ENCODE data around the gene NUP188. TPM values are rescaled to one million over a fixed set of nuclear protein-coding genes. Genes with fewer than 3 reads are reported as not detected.
"Not testable (repeated sequence)": the region's sequence is repeated elsewhere in the genome, so short reads cannot be mapped to it uniquely, and the experiment has no call there.

The NUP188 gene
- total RNA-seq, 1 experiment from 2014 or later: 37.0 TPM

GRCh38 chr9:129028192-129028966 is 80.9 kb downstream of the NUP188 start, which contains the start of gene SH3GLB2:
Gene SH3GLB2, minus strand, starts transcription at chr9:129028331. Its CDS starts 177 bp downstream, at chr9:129028154.
- DNase-seq (ENCODE audit: low spot score): peak; percentile 80

DNA sequence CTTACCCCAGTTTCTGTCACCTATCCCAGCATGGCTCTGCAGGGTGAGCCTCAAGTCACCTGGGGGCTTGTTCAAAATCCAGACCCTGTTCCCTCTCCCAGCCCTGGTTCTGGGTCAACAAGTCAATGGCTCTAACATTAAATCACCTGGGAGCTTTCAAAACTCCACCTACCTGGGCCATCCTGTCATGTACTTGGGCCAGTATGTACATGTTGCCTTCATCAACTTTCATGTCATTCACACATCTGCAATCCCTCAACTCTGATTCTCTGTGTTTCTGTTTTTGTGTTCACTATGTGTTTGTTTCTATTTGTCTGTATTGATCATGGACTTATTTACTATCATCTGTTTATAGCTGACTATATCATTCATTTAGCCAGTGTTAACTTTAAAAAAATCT is 82.7 kb downstream of the NUP188 start:
- no peak for DNase-seq (ENCODE audit: low spot score)

GRCh38 chr9:129031514-129031913 is 84.0 kb downstream of the NUP188 start:
- DNase-seq (ENCODE audit: low spot score): no peak

DNA sequence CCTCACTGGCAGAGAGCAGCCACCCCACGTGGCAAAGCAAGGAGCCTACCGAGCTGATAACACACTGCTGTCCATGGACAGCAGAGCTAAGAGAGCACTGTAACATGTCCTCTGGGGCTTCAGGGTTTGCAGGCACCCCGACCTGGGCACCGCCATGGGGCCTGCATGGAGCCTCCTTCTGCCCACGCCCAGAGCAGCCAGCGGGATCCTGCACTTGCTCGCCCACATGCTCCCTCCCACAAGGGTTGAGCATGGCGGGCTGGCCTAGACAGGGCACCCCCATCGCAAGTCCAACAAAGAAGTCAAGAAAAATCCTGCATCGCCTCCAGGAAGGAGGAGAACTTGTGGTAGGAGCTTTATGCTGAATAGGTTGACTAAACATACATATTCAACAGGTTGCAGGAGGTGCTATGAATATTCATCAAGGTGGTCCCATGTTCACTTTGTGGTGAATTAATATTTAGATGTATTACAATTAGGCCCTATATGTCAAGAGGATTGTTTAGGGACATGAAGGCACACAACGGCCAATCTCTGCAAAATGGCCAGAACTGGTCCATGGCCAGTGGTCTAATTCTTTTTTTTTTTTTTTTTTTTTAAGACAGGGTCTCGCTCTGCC is 85.2 kb downstream of the NUP188 start:
- no peak for DNase-seq (ENCODE audit: low spot score)

GRCh38 chr9:129033216-129033615 is 85.7 kb downstream of the NUP188 start:
- no peak for DNase-seq (ENCODE audit: low spot score)

- DNase-seq (ENCODE audit: low spot score): not testable (repeated sequence)
Measured at GRCh38 chr9:129035838-129036237, 88.3 kb downstream of the NUP188 start.

GRCh38 chr9:129036241-129036922 is 88.9 kb downstream of the NUP188 start, which contains the start of gene MIGA2:
Gene MIGA2, plus strand, starts transcription at chr9:129036626. Its CDS starts 3,969 bp downstream, at chr9:129040595.
- peak; percentile 99 for DNase-seq (ENCODE audit: low spot score)

- no peak for DNase-seq (ENCODE audit: low spot score)
Measured at GRCh38 chr9:129036923-129037766, 89.6 kb downstream of the NUP188 start.

- DNase-seq (ENCODE audit: low spot score): no peak
Measured at GRCh38 chr9:129037767-129038098, 90.2 kb downstream of the NUP188 start.

GRCh38 chr9:129038109-129038852 is 90.8 kb downstream of the NUP188 start:
- DNase-seq (ENCODE audit: low spot score): no peak

GRCh38 chr9:129040113-129040643 is 92.7 kb downstream of the NUP188 start:
- DNase-seq (ENCODE audit: low spot score): no peak

- no peak for DNase-seq (ENCODE audit: low spot score)
Measured at GRCh38 chr9:129042016-129042415, 94.5 kb downstream of the NUP188 start.

DNA sequence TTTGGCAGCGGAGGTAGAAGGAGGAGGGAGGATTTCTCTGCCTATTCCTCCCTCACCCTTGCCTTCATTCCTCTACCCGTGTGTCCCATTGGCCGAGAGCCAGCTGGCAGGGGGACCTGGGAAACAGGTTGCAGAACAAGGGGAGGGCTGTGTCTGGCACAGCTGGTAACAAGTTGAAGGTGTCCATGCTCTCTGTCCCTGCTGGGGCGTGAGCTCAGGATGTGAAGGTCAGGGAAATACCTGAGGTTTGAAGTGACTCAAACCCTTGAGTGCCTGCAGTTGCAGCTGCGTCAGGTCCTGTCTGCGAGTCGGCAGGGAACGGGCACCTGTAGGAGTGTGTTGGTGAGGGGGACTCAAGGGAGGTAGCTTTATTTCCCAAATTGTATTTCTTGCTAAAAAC is 105.1 kb downstream of the NUP188 start:
- DNase-seq (ENCODE audit: low spot score): no peak

- no peak for DNase-seq (ENCODE audit: low spot score)
Measured at GRCh38 chr9:129053020-129053419, 105.5 kb downstream of the NUP188 start.

DNA sequence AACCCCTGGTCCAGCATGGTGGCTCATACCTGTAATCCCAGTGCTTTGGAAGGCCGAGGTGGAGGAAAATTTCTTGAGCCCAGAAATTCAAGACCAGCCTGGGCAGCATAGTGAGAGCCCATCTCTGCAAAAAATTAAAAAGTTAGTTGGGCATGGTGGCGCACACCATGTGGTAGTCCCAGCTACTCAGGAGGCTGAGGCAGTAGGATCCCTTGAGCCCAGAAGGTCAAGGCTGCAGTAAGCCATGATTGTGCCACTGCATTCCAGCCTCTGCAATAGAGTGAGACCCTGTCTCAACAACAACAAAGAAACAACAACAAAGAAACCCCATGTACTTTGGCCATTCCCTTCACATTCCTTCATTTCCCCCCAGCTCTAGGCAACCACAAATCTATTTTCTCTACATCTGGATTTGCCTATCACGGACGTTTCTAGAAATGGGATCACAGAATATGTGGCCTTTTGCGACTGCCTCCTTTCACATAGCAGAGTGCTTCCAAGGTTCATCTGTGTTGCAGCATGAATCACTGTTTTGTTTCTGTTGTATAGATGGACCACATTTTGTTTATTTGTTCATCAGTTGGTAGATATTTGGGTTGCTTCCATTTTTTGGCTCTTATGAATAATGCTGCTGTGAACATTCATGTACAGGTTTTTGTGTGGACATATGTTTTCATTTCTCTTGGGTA is 106.8 kb downstream of the NUP188 start:
- no peak for DNase-seq (ENCODE audit: low spot score)

Other genes starting within 250 kb of the NUP188 start
- gene PKN3, start 245.2 kb upstream of the NUP188 start, total RNA-seq (2014; rRNA removed; shearing (Covaris generic)): 1.9 and 2.8 TPM in 2 replicates
- gene ZDHHC12, start 223.6 kb upstream of the NUP188 start, total RNA-seq (2014; rRNA removed; shearing (Covaris generic)): 46.4 and 57.8 TPM in 2 replicates
- 12.4 and 21.5 TPM in 2 replicates for gene ZER1, start 175.8 kb upstream of the NUP188 start, total RNA-seq (2014; rRNA removed; shearing (Covaris generic))
- gene TBC1D13, start 160.4 kb upstream of the NUP188 start, total RNA-seq (2014; rRNA removed; shearing (Covaris generic)): 12.0 and 16.6 TPM in 2 replicates
- 13.5 and 17.4 TPM in 2 replicates for gene ENDOG, start 129.2 kb upstream of the NUP188 start, total RNA-seq (2014; rRNA removed; shearing (Covaris generic))
- gene SPOUT1, start 117.9 kb upstream of the NUP188 start, total RNA-seq (2014; rRNA removed; shearing (Covaris generic)): 16.7 and 39.2 TPM in 2 replicates
- 7.1 and 7.3 TPM in 2 replicates for gene KYAT1, start 65.7 kb upstream of the NUP188 start, total RNA-seq (2014; rRNA removed; shearing (Covaris generic))
- gene LRRC8A, start 65.6 kb upstream of the NUP188 start, total RNA-seq (2014; rRNA removed; shearing (Covaris generic)): 17.8 and 26.8 TPM in 2 replicates
- gene PHYHD1, start 26.7 kb upstream of the NUP188 start, total RNA-seq (2014; rRNA removed; shearing (Covaris generic)): not detected in 2 replicates
- gene DOLK, start 96 bp upstream of the NUP188 start, total RNA-seq (2014; rRNA removed; shearing (Covaris generic)): 23.3 and 28.3 TPM in 2 replicates
- 14.0 and 17.2 TPM in 2 replicates for gene SH3GLB2, start 80.6 kb downstream of the NUP188 start, total RNA-seq (2014; rRNA removed; shearing (Covaris generic))
- 9.3 and 18.2 TPM in 2 replicates for gene MIGA2, start 88.9 kb downstream of the NUP188 start, total RNA-seq (2014; rRNA removed; shearing (Covaris generic))
- 17.1 and 17.5 TPM in 2 replicates for gene DOLPP1, start 133.4 kb downstream of the NUP188 start, total RNA-seq (2014; rRNA removed; shearing (Covaris generic))
- gene CRAT, start 163.1 kb downstream of the NUP188 start, total RNA-seq (2014; rRNA removed; shearing (Covaris generic)): 14.5 and 21.2 TPM in 2 replicates
- gene PTPA, start 163.7 kb downstream of the NUP188 start, total RNA-seq (2014; rRNA removed; shearing (Covaris generic)): 89.0 and 91.8 TPM in 2 replicates
- 12.9 and 24.3 TPM in 2 replicates for gene IER5L, start 230.6 kb downstream of the NUP188 start, total RNA-seq (2014; rRNA removed; shearing (Covaris generic))

All from H4 (cell line).